HepG2 (cell line): ENCODE measurements around the gene LPIN3. TPM values are rescaled to one million over a fixed set of nuclear protein-coding genes. Genes with fewer than 3 reads are reported as not detected.

Experiments used
- BRCA1 ChIP-seq: sonication (generic); formaldehyde crosslinking; IDR thresholded peaks from 2 replicates; pipeline ENCODE4 v1.4.0; 2020; ENCODE audit warnings: missing genetic modification reagents
- HNF1B ChIP-seq: sonication (generic); formaldehyde crosslinking; IDR thresholded peaks from 2 replicates; pipeline ENCODE4 v1.5.1; 2020; ENCODE audit warnings: mild to moderate bottlenecking, moderate library complexity, missing genetic modification reagents
- HNF4G ChIP-seq, 2 experiments: sonication (generic) in 1 of 2; formaldehyde crosslinking in 1 of 2; IDR thresholded peaks; 2 replicates each; pipeline versions ENCODE4 v1.4.0 to v1.6.1; 2011 to 2020; ENCODE audit warnings: borderline replicate concordance in 2 of 2, low read depth in 2 of 2, mild to moderate bottlenecking in 2 of 2, low read length in 1 of 2, missing genetic modification reagents in 1 of 2, moderate library complexity in 1 of 2
- HOXA5 ChIP-seq: sonication (generic); formaldehyde crosslinking; IDR thresholded peaks from 2 replicates; pipeline ENCODE4 v1.4.0; 2020; ENCODE audit warnings: missing genetic modification reagents
- KDM5A ChIP-seq: fragments of 200-600 bp; sonication (generic); IDR thresholded peaks from 2 replicates; pipeline ENCODE4 v1.7.0; 2018; ENCODE audit warnings: antibody characterized with exemption, mild to moderate bottlenecking, low read length, borderline replicate concordance
- LRRFIP1 ChIP-seq: sonication (generic); formaldehyde crosslinking; conservative IDR thresholded peaks from 2 replicates; pipeline ENCODE4 v1.4.0; 2020; ENCODE audit warnings: missing genetic modification reagents
- MYNN ChIP-seq: sonication (generic); formaldehyde crosslinking; IDR thresholded peaks from 2 replicates; pipeline ENCODE4 v1.4.0; 2020; ENCODE audit warnings: mild to moderate bottlenecking, low read depth, missing genetic modification reagents
- NFIB ChIP-seq: sonication (generic); formaldehyde crosslinking; IDR thresholded peaks from 2 replicates; pipeline ENCODE4 v1.9.0; 2021; ENCODE audit warnings: missing genetic modification reagents, mild to moderate bottlenecking, borderline replicate concordance
- NFYC ChIP-seq: IDR thresholded peaks from 2 replicates; pipeline ENCODE4 v1.6.1; 2016; ENCODE audit warnings: missing genetic modification reagents, missing compliant biosample characterization
- PCBP2 ChIP-seq: fragments of 200-400 bp; formaldehyde crosslinking; optimal IDR thresholded peaks from 2 replicates; pipeline ENCODE3; 2018; ENCODE audit warnings: low read length, low read depth; ENCODE audit not compliant: poor library complexity, severe bottlenecking
- REPIN1 ChIP-seq: sonication (generic); formaldehyde crosslinking; IDR thresholded peaks from 2 replicates; pipeline ENCODE4 v1.8.0; 2022; ENCODE audit warnings: missing genetic modification reagents, low read depth, mild to moderate bottlenecking, borderline replicate concordance
- RNF219 ChIP-seq: sonication (generic); formaldehyde crosslinking; IDR thresholded peaks from 2 replicates; pipeline ENCODE4 v1.5.0; 2020; ENCODE audit warnings: mild to moderate bottlenecking, missing genetic modification reagents
- SIX4 ChIP-seq: sonication (generic); formaldehyde crosslinking; IDR thresholded peaks from 2 replicates; pipeline ENCODE4 v1.4.0; 2020; ENCODE audit warnings: missing genetic modification reagents
- TAF15 ChIP-seq: fragments of 200-400 bp; formaldehyde crosslinking; IDR thresholded peaks from one replicate; pipeline ENCODE4 v1.6.1; 2018; ENCODE audit warnings: mild to moderate bottlenecking, low read depth, low read length; ENCODE audit not compliant: poor library complexity, severe bottlenecking
- ZNF280B ChIP-seq: sonication (generic); formaldehyde crosslinking; IDR thresholded peaks from 2 replicates; pipeline ENCODE4 v1.5.0; 2020; ENCODE audit warnings: missing genetic modification reagents, mild to moderate bottlenecking, borderline replicate concordance
- ZNF329 ChIP-seq: sonication (generic); formaldehyde crosslinking; IDR thresholded peaks from 2 replicates; pipeline ENCODE4 v1.9.0; 2021; ENCODE audit warnings: low read depth, mild to moderate bottlenecking, missing genetic modification reagents
- ZNF496 ChIP-seq: sonication (generic); formaldehyde crosslinking; IDR thresholded peaks from 2 replicates; pipeline ENCODE4 v1.8.1; 2023; ENCODE audit warnings: mild to moderate bottlenecking, moderate library complexity, missing genetic modification reagents; ENCODE audit not compliant: insufficient replicate concordance
- ZNF570 ChIP-seq: sonication (generic); formaldehyde crosslinking; IDR thresholded peaks from 2 replicates; pipeline ENCODE4 v1.4.0; 2020; ENCODE audit warnings: mild to moderate bottlenecking, missing genetic modification reagents, borderline replicate concordance
- ZNF766 ChIP-seq: sonication (generic); formaldehyde crosslinking; IDR thresholded peaks from 2 replicates; pipeline ENCODE4 v1.5.0; 2020; ENCODE audit warnings: missing genetic modification reagents, borderline replicate concordance
- polyA plus RNA-seq, 8 experiments: library from polyadenylated mRNA; depleted of rRNA in 3 of 8; stranded (reverse) in 7 of 8; unstranded in 1 of 8; fragments of >200 nt; fragmentation: Illumina TruSeq in 4 of 8; extraction: Trizol in 4 of 8; gene quantifications; 2 replicates each; pipeline versions ENCODE4 v1.2.1 to v1.2.3, GENCODE V29; 2011 to 2016; ENCODE audit warnings: low read depth in 4 of 8, missing spikeins in 1 of 8, mixed read lengths in 1 of 8; ENCODE audit not compliant: insufficient read depth in 1 of 8
- total RNA-seq, 5 experiments: library from RNA; depleted of rRNA; stranded (reverse); fragments of >200 nt; fragmentation: Illumina TruSeq; extraction: Trizol; gene quantifications; 2 replicates each; pipeline ENCODE4 v1.2.3, GENCODE V29; 2016; ENCODE audit warnings: low read depth in 1 of 5

Gene LPIN3
- total and polyA plus RNA-seq, 2 of the 13 experiments (the other 11 are each of a cell fraction or from before 2014, with no cell fraction given), result 14.2 to 28.6 TPM

GRCh38 chr20:41316602-41317545 is 23.7 kb upstream of the LPIN3 start (continued):
- TF ChIP-seq LRRFIP1 (CRISPR knock-in tag) (no peak), ZNF766 (no peak; the same call in 1 of the 2 replicates), NFIB (CRISPR knock-in tag) (no peak), PCBP2 (no peak), NFYC (CRISPR knock-in tag) (no peak), MYNN (0 out of 2 replicates have a peak, but pooled peaks have one; percentile 79), SIX4 (CRISPR knock-in tag) (no peak), HNF1B (CRISPR knock-in tag) (peak; percentile 87; the same call in 1 of the 2 replicates), BRCA1 (CRISPR knock-in tag) (peak; percentile 17; the same call in 1 of the 2 replicates), ZNF570 (CRISPR knock-in tag) (no peak), HNF4G (IDR thresholded peaks at IDR 0.05; ENCODE audit: borderline replicate concordance, low read depth, low read length) (no peak), HNF4G (CRISPR knock-in tag; IDR thresholded peaks at IDR 0.05; ENCODE audit: borderline replicate concordance, low read depth) (peak; percentile 77; the same call in 1 of the 2 replicates), ZNF496 (no peak), ZNF280B (CRISPR knock-in tag) (peak; percentile 95), HOXA5 (CRISPR knock-in tag) (0 out of 2 replicates have a peak, but pooled peaks have one; percentile 54), ZNF329 (no peak), KDM5A (peak; percentile 35; the same call in 1 of the 2 replicates), TAF15 (peak; percentile 44), RNF219 (CRISPR knock-in tag) (no peak), REPIN1 (CRISPR knock-in tag) (no peak)
